Heart left ventricle (tissue), 16 donors: Measurements from ENCODE around the gene LENG9. TPM values are rescaled to one million over a fixed set of nuclear protein-coding genes. Genes with fewer than 3 reads are reported as not detected.

Source experiments
- ATAC-seq, 4 donors: fragments of 200-7000 bp; cut with Tn5 transposase; one replicate each; pipeline ENCODE4 v1.9.1; 2020 to 2022; ENCODE audit warnings: moderate library complexity in 4 of 4, mild to moderate bottlenecking in 3 of 4, moderate number of reproducible peaks in 1 of 4
- DNase-seq, 5 donors: peaks; one replicate each; pipeline ENCODE4 v3.0.0-alpha.2; 2020
- H3K27ac ChIP-seq, 12 donors: fragments of 200-600 bp; sonication (generic) in 4 of 12; one replicate each; pipeline versions ENCODE4 v1.5.0 to v1.8.0; 2016 to 2022; ENCODE audit warnings: mild to moderate bottlenecking in 2 of 12
- H3K27me3 ChIP-seq, 9 donors: fragments of 200-600 bp; sonication (generic) in 2 of 9; one replicate each; pipeline versions ENCODE4 v1.5.1 to v1.8.0; 2016 to 2022; ENCODE audit warnings: mild to moderate bottlenecking in 3 of 9
- H3K36me3 ChIP-seq, 9 donors: fragments of 200-600 bp; sonication (generic) in 2 of 9; one replicate each; pipeline versions ENCODE4 v1.5.0 to v1.8.0; 2018 to 2022; ENCODE audit warnings: mild to moderate bottlenecking in 2 of 9
- H3K4me1 ChIP-seq, 12 donors: fragments of 200-600 bp; sonication (generic) in 4 of 12; one replicate each; pipeline versions ENCODE4 v1.5.0 to v1.8.0; 2016 to 2022; ENCODE audit warnings: mild to moderate bottlenecking in 3 of 12
- H3K4me3 ChIP-seq, 12 donors: fragments of 200-600 bp; sonication (generic) in 4 of 12; one replicate each; pipeline versions ENCODE4 v1.5.0 to v1.8.0; 2017 to 2022; ENCODE audit warnings: mild to moderate bottlenecking in 9 of 12, moderate library complexity in 4 of 12
- H3K9me3 ChIP-seq, 12 donors: fragments of 200-600 bp; sonication (generic) in 4 of 12; one replicate each; pipeline versions ENCODE4 v1.5.0 to v1.8.0; 2016 to 2022; ENCODE audit warnings: mild to moderate bottlenecking in 1 of 12
- POLR2A ChIP-seq, 2 donors: fragments of 450-650 bp; IDR thresholded peaks; one replicate each; pipeline ENCODE4 v1.6.1; 2017; ENCODE audit warnings: antibody characterized with exemption in 2 of 2, mild to moderate bottlenecking in 2 of 2, moderate library complexity in 2 of 2
- WGBS, 4 donors: extraction: QIAGEN DNeasy Blood & Tissue Kit in 2 of 4; methylation state at CpG; one replicate each; pipeline versions ENCODE4 v1.1.5 to v1.1.7; 2013 to 2018; 5-methylcytosine and 5-hydroxymethylcytosine counted together
- intact Hi-C, 10 donors: fragments of 100-400 bp; cut with DNase I; formaldehyde crosslinking; loops; one replicate each; pipeline versions ENCODE4 v1.11.1 to v1.14.2; 2022
- polyA plus RNA-seq, 2 donors: library from polyadenylated mRNA; stranded (reverse); fragments of 200-250 nt; gene quantifications; one replicate each; pipeline ENCODE4 v1.2.3, GENCODE V29; 2013
- total RNA-seq, 9 donors: library from RNA; depleted of rRNA in 2 of 9; stranded (reverse); fragments of >200 nt in 2 of 9; fragmentation: NEBNext Ultra II Directional in 3 of 9; extraction: Animal tissue kit (Norgen Biotek cat#: 25700) in 3 of 9; gene quantifications; one replicate each; pipeline versions ENCODE4 v1.1.0 to v1.2.4, GENCODE V29; 2016 to 2023
- TF ChIP-seq, protein P1 (sequence below), 12 donors: fragments of 200-600 bp; sonication (generic) in 4 of 12; IDR thresholded peaks; one replicate each; pipeline versions ENCODE4 v1.5.0 to v1.8.0; 2018 to 2022; ENCODE audit warnings: antibody characterized with exemption in 12 of 12, mild to moderate bottlenecking in 5 of 12
- donor health status: ischemic (EF 13 %, LVEDD 7.1; RV severe dilation, severe dysfunction).
- donor health status: healthy with polysubstance abuse.
- donor health status: DM: no; HTN: yes; CAD: no.
- donor health status: DM: no; HTN: no; CAD: no.
- donor health status: ischemic (EF 25% LVEDD 6.9; RV normal size, moderate dysfunction).
- donor health status: ischemic (EF 25% LVEDD 5.7; RV mildly dilated, moderate dysfunction).
- donor health status: healthy.
- donor health status: DM: yes; HTN: yes; CAD: no.
- donor health status: ischemic (EF 35%, LVEDD 5.7; RV mildly dilated, moderate dysfunction).
- donor health status: nonischemic (EF 11% LVEDD 7.7; RV severe dilation, severe dysfunction).
- donor health status: DM: yes; HTN: yes; CAD: no.
- donor health status: PGD.
- donor health status: ischemic (EF 29% LVEDD 5.4; RV normal size, mild dysfunction).
- donor health status: nonischemic (EF 23%, LVEDD 6.1; RV moderate dilation, normal function).

LENG9 gene
- total and polyA plus RNA-seq, 11 donors = 1.4 to 4.1 (median 2.1) TPM

DNA sequence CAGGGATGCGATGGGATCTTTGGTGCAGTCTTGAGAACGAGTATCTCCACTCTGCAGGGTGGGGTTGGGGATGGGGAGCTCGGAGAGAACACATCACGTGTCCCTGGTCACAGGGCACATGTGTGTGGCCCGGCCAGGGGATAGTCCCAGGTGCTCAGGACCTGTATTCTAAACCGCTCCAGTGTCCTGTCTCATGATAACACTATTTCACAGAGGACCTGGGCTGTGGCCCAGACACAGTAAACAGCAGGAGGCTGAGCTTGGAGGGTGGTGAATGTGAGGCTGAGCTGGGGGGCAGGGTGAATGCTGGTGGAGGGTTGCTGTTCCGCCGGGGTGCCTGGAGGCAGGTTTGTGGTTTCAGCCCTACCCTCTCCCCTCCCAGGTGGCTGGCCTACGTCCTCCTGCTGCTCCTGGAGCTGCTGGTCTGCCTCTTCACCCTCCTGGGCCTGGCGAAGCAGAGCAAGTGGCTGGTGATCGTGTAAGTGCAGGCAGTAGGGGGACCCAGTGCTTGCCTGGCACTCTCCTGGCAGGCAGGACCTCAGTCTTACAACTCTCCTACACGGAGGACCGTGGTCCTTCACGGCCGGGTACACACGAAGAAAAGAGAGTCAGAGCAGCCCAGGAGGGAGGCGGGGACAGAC lies 37.2 kb downstream of the LENG9 start:
- 67 to 71% (median 69%) methylated on average over 11 to 17 of the region's 17 CpGs for WGBS, 4 donors
- TF ChIP-seq POLR2A (IDR thresholded peaks at IDR 0.05) = no peak
- TF ChIP-seq, protein P1, sequence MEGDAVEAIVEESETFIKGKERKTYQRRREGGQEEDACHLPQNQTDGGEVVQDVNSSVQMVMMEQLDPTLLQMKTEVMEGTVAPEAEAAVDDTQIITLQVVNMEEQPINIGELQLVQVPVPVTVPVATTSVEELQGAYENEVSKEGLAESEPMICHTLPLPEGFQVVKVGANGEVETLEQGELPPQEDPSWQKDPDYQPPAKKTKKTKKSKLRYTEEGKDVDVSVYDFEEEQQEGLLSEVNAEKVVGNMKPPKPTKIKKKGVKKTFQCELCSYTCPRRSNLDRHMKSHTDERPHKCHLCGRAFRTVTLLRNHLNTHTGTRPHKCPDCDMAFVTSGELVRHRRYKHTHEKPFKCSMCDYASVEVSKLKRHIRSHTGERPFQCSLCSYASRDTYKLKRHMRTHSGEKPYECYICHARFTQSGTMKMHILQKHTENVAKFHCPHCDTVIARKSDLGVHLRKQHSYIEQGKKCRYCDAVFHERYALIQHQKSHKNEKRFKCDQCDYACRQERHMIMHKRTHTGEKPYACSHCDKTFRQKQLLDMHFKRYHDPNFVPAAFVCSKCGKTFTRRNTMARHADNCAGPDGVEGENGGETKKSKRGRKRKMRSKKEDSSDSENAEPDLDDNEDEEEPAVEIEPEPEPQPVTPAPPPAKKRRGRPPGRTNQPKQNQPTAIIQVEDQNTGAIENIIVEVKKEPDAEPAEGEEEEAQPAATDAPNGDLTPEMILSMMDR (IDR thresholded peaks at IDR 0.05) = no peak
- H3K36me3 ChIP-seq = no peaks in the 10 kb centered on the region
- H3K4me3 ChIP-seq = no peak overlapping the region
- no peak overlapping the region for H3K27ac ChIP-seq
- H3K27me3 ChIP-seq = peaks cover 7 to 74% (median 26%) of the 10 kb centered on the region in 9 donors
- no peak for ATAC-seq
- DNase-seq = no peak
- no peaks in the 10 kb centered on the region for H3K9me3 ChIP-seq
- intact Hi-C loops = no loop called here
- peaks cover 0 to 16% (median 12%) of the 10 kb centered on the region in 12 donors for H3K4me1 ChIP-seq

DNA sequence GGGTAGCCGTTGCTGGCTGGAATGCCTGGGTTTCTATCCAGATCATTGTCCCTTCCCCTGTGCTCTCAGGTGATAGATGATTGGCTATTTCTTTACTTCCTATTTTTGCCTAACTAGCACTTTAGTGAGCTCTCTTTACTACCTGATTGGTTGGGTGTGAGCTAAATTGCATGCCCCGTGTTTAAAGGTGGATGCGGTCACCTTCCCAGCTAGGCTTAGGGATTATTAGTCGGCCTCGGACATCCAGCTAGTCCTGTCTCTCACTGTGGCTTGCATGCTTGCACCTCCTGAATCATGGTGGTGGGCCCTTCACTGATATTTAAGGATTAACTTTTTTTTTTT lies 38.2 kb downstream of the LENG9 start:
- DNase-seq (no peak), ATAC-seq (no peak)
- no peak overlapping the region for H3K27ac ChIP-seq
- TF ChIP-seq, protein P1 (IDR thresholded peaks at IDR 0.05) = no peak
- TF ChIP-seq POLR2A (IDR thresholded peaks at IDR 0.05) = no peak
- intact Hi-C loops = no loop called here
- H3K9me3 ChIP-seq = no peaks in the 10 kb centered on the region
- H3K27me3 ChIP-seq = peaks cover 13 to 74% (median 27%) of the 10 kb centered on the region in 9 donors
- H3K4me3 ChIP-seq = no peak overlapping the region
- H3K4me1 ChIP-seq = peaks cover 0 to 17% (median 6%) of the 10 kb centered on the region in 12 donors
- 71 to 86% (median 79%) methylated on average over 5 of the region's 5 CpGs for WGBS, 4 donors
- H3K36me3 ChIP-seq = no peaks in the 10 kb centered on the region

DNA sequence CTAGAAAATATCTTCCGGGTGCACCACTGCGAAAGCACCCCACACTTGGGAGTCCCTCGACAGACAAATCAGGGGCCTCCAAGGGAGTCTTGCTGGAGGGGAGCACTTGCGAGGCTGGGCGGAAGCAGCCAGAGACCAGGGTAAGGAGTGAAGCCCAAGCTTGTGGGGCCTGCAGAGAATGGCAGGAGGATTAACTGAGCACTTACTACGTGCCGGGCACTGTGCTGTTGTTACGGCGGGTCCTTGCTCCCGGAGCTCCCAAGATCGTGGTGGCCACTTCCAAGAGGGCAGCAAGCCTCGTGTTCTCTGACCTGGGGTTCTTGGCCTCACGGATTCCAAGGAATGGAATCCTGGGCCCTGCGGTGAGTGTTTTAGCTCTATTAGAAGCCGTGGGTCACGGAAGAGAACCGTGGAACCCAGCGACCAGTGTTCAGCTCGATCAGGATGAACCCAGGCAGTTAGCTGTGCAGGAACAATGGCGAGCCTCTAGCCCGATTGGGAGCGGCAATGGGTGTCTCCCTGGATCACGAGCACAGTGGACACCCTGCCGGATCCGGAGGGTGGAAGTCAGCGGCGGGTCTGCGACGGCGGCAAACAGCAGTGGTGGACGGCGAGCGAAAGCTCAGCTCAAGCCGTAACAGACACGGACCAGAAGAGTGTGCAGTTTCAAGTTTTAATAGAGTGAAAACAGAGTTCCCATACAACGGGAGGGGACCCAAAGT lies 38.8 kb downstream of the LENG9 start:
- no peak for DNase-seq
- H3K27me3 ChIP-seq = peaks cover 12 to 75% (median 26%) of the 10 kb centered on the region in 9 donors
- no peak overlapping the region for H3K4me3 ChIP-seq
- no peaks in the 10 kb centered on the region for H3K9me3 ChIP-seq
- TF ChIP-seq POLR2A (IDR thresholded peaks at IDR 0.05) = no peak
- TF ChIP-seq, protein P1 (IDR thresholded peaks at IDR 0.05) = no peak
- ATAC-seq = no peak
- H3K36me3 ChIP-seq = no peaks in the 10 kb centered on the region
- no peak overlapping the region for H3K27ac ChIP-seq
- WGBS, 4 donors = 89 to 92% (median 90%) methylated on average over 35 to 36 of the region's 36 CpGs
- intact Hi-C loops = no loop called here
- H3K4me1 ChIP-seq = peaks cover 0 to 15% (median 5%) of the 10 kb centered on the region in 12 donors

DNA sequence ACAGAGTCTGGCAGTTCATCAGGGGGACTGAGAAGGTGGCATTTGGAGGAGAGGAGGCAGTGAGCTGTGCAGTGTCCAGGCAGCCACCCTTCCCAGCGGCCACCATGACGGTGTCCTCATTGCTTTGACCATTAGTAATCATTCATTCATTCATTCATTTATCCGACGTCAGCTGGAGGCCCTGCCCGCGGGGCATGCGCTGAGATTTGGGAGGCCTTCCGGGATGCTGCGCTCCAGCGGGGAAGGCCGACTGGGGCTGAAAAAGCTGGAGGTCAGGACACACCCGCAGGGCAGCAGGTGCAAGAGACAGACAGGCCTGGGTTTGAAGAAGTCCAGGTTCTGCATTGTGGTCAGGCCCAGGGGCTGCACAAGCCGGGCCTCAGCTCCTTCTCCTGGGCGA lies 39.4 kb downstream of the LENG9 start:
- no peak for ATAC-seq
- no peak for TF ChIP-seq POLR2A (IDR thresholded peaks at IDR 0.05)
- TF ChIP-seq, protein P1 (IDR thresholded peaks at IDR 0.05) = no peak
- Histone ChIP-seq H3K27me3 (peaks cover 11 to 80% (median 31%) of the 10 kb centered on the region in 9 donors), H3K9me3 (no peaks in the 10 kb centered on the region), H3K36me3 (no peaks in the 10 kb centered on the region), H3K4me1 (peaks cover 0 to 15% (median 5%) of the 10 kb centered on the region in 12 donors), H3K27ac (no peak overlapping the region), H3K4me3 (no peak overlapping the region)
- intact Hi-C loops = no loop called here
- DNase-seq = no peak
- 80 to 91% (median 89%) methylated on average over 13 to 14 of the region's 14 CpGs for WGBS, 4 donors
